Endothelial cell of umbilical vein (primary cell): ENCODE results near the gene RPGR. TPM values are rescaled to one million over a fixed set of nuclear protein-coding genes. Genes with fewer than 3 reads are reported as not detected.

Experiments used
- BruUV-seq: library from RNA; stranded (reverse); fragments of 400-500 nt; replicated peaks from 2 replicates; lab custom pipeline; 2021; lab: Mats Ljungman, UMichigan
- CTCF ChIA-PET: fragments of 300-600, 350-600 bp; sonication (Branson Sonifier 250); formaldehyde crosslinking; loops from one replicate; lab custom pipeline; 2021; ENCODE audit warnings: antibody characterized with exemption, inconsistent platforms; lab: Charles Lee
- POLR2A ChIA-PET: fragments of 300-600, 350-600 bp; sonication (Branson Sonifier 250); formaldehyde crosslinking; loops from one replicate; lab custom pipeline; 2021; ENCODE audit warnings: antibody characterized with exemption, inconsistent platforms; lab: Charles Lee
- DNase-seq: peaks from one replicate; pipeline ENCODE4 v3.0.0-alpha.2; 2011; ENCODE audit warnings: low read depth, low spot score
- FAIRE-seq: peaks from 2 replicates; lab custom pipeline; 2011; peaks lifted over from hg19 to GRCh38; lab: Jason Lieb, UNC
- H2AFZ ChIP-seq: 2 replicates; pipeline ENCODE4 v1.6.0; 2012; ENCODE audit warnings: low read depth, low read length, control low read depth, inconsistent platforms
- H3K27ac ChIP-seq: 2 replicates; pipeline ENCODE4 v1.5.1; 2011; ENCODE audit warnings: low read depth, mild to moderate bottlenecking, control low read depth, low read length, moderate library complexity; ENCODE audit not compliant: insufficient read depth
- H3K27me3 ChIP-seq, 2 experiments: 2 replicates each; pipeline versions ENCODE4 v1.6.0 to v1.6.1; 2011; ENCODE audit warnings: low read length in 2 of 2, mixed read lengths in 1 of 2; ENCODE audit not compliant: control insufficient read depth in 2 of 2, insufficient read depth in 2 of 2
- H3K36me3 ChIP-seq, 2 experiments: 2 replicates in 1 of 2; 3 replicates in 1 of 2; pipeline ENCODE4 v1.5.1; 2011; ENCODE audit warnings: low read length in 2 of 2, mild to moderate bottlenecking in 1 of 2, moderate library complexity in 1 of 2; ENCODE audit not compliant: control insufficient read depth in 2 of 2, insufficient read depth in 2 of 2; ENCODE audit errors: extremely low read depth in 1 of 2
- H3K4me1 ChIP-seq: 3 replicates; pipeline ENCODE4 v1.5.1; 2011; ENCODE audit warnings: mild to moderate bottlenecking, low read length; ENCODE audit not compliant: control insufficient read depth, insufficient read depth; ENCODE audit errors: extremely low read depth
- H3K4me2 ChIP-seq: 2 replicates; pipeline ENCODE4 v1.6.1; 2011; ENCODE audit warnings: low read length, control low read depth, mixed read lengths; ENCODE audit not compliant: insufficient read depth
- H3K4me3 ChIP-seq, 3 experiments: fragments of 200-600 bp in 1 of 3; sonication (generic), shearing (Covaris generic) in 1 of 3; replicated peaks in 1 of 3; 2 replicates each; pipeline ENCODE4 v1.5.1; 2011 to 2016; ENCODE audit warnings: control low read depth in 3 of 3, low read length in 3 of 3, mild to moderate bottlenecking in 2 of 3, inconsistent platforms in 1 of 3, low read depth in 1 of 3, moderate library complexity in 1 of 3; ENCODE audit not compliant: insufficient read depth in 1 of 3
- H3K79me2 ChIP-seq: 2 replicates; pipeline ENCODE4 v1.6.0; 2012; ENCODE audit warnings: low read length, inconsistent platforms; ENCODE audit not compliant: control insufficient read depth, insufficient read depth
- H3K9ac ChIP-seq: replicated peaks from 2 replicates; pipeline ENCODE3; 2011; ENCODE audit warnings: low read length, control low read depth; ENCODE audit not compliant: insufficient read depth; ENCODE audit errors: extremely low read depth
- H3K9me1 ChIP-seq: replicated peaks from 3 replicates; pipeline ENCODE4 v1.6.0; 2011; ENCODE audit warnings: mild to moderate bottlenecking, low read length; ENCODE audit not compliant: control insufficient read depth, insufficient read depth; ENCODE audit errors: extremely low read depth
- H3K9me3 ChIP-seq: replicated peaks from 2 replicates; pipeline ENCODE4 v1.5.1; 2012; ENCODE audit warnings: low read length, inconsistent platforms; ENCODE audit not compliant: control insufficient read depth, insufficient read depth
- H4K20me1 ChIP-seq: replicated peaks from 2 replicates; pipeline ENCODE3; 2011; ENCODE audit warnings: mild to moderate bottlenecking, low read length; ENCODE audit not compliant: control insufficient read depth, insufficient read depth; ENCODE audit errors: extremely low read depth
- EZH2 ChIP-seq: IDR thresholded peaks from 2 replicates; pipeline ENCODE4 v1.6.1; 2012; ENCODE audit warnings: borderline replicate concordance, low read depth, mild to moderate bottlenecking, moderate library complexity, low read length, inconsistent platforms; ENCODE audit not compliant: severe bottlenecking
- FOS ChIP-seq: IDR thresholded peaks from 2 replicates; pipeline ENCODE4 v1.6.1; 2011; ENCODE audit warnings: mild to moderate bottlenecking, low read length, moderate library complexity, borderline replicate concordance; ENCODE audit not compliant: insufficient read depth
- GATA2 ChIP-seq: IDR thresholded peaks from 2 replicates; pipeline ENCODE4 v1.7.0; 2011; ENCODE audit warnings: low read depth, mild to moderate bottlenecking, moderate library complexity, mixed read lengths, low read length; ENCODE audit not compliant: insufficient read length, insufficient read depth
- JUN ChIP-seq: IDR thresholded peaks from 2 replicates; pipeline ENCODE4 v1.6.1; 2011; ENCODE audit warnings: borderline replicate concordance, low read depth; ENCODE audit not compliant: insufficient read length, insufficient read depth
- MAX ChIP-seq: IDR thresholded peaks from 2 replicates; pipeline ENCODE4 v1.6.1; 2011; ENCODE audit not compliant: insufficient read depth, insufficient read length
- MYC ChIP-seq: IDR thresholded peaks from one replicate; pipeline ENCODE4 v1.6.1; 2011; ENCODE audit warnings: mild to moderate bottlenecking, low read depth, low read length
- POLR2A ChIP-seq: IDR thresholded peaks from 2 replicates; pipeline ENCODE4 v1.6.1; 2012; ENCODE audit warnings: low read depth, mild to moderate bottlenecking, control low read depth, low read length
- POLR2AphosphoS5 ChIP-seq: IDR thresholded peaks from 2 replicates; pipeline ENCODE4 v1.6.1; 2012; ENCODE audit warnings: low read depth, mild to moderate bottlenecking, control low read depth, low read length, moderate library complexity; ENCODE audit not compliant: insufficient read depth
- dilution Hi-C: fragments of 300-500 bp; cut with MboI; formaldehyde crosslinking; loops from one replicate; pipeline ENCODE4 v1.15.0; 2019; ENCODE audit warnings: low sequenced_read_pairs; ENCODE audit not compliant: extremely low pct_ligation_motif_present
- intact Hi-C: fragments of 100-400 bp; cut with micrococcal nuclease; formaldehyde crosslinking; loops from one replicate; pipeline ENCODE4 v1.10.0; 2022
- polyA plus RNA-seq, 4 experiments: library from polyadenylated mRNA; depleted of rRNA in 3 of 4; stranded (reverse) in 3 of 4; unstranded in 1 of 4; fragments of >200 nt; gene quantifications; 2 replicates each; pipeline versions ENCODE4 v1.2.1 to v1.2.3, GENCODE V29; 2011 to 2012; ENCODE audit warnings: missing spikeins in 1 of 4
- total RNA-seq: library from RNA; stranded (reverse); gene quantifications from 2 replicates; pipeline ENCODE4 v1.2.3, GENCODE V29; 2021
- TF ChIP-seq, protein P1 (sequence below), 2 donors: IDR thresholded peaks; 1 replicate in 1 of 2; 2 replicates in 1 of 2; pipeline ENCODE4 v1.5.1; 2011; ENCODE audit warnings: low read length in 2 of 2, mild to moderate bottlenecking in 2 of 2, moderate library complexity in 2 of 2, control low read depth in 1 of 2, inconsistent platforms in 1 of 2, low read depth in 1 of 2; ENCODE audit not compliant: insufficient read depth in 1 of 2; ENCODE audit errors: extremely low read depth in 1 of 2

RPGR gene
- total and polyA plus RNA-seq, 2 donors (not counting 3 experiments of a cell fraction or from before 2014, with no cell fraction given) = 2.7 to 24.0 TPM

DNA sequence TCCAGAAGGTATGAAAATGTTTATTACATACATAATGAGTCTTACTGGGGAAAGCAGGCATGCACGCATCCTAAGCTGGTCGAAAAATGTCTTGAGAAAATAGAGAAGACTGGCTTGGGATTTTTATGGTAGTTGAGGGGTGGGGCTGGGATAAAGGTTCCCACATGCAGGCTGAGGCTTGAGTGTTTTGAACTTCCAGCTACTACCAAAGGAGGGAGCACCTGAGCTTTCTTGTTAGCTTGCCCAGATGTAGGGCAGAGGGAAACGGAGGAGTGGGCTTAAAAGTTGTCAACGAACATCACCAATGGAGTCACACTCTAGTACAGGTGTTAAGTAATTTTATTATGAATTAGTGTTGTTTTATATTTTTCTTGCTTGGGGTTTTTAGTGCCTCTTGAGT lies 67.1 kb downstream of the RPGR start:
- TF ChIP-seq MAX (no peak), JUN (no peak)
- TF ChIP-seq, protein P1, sequence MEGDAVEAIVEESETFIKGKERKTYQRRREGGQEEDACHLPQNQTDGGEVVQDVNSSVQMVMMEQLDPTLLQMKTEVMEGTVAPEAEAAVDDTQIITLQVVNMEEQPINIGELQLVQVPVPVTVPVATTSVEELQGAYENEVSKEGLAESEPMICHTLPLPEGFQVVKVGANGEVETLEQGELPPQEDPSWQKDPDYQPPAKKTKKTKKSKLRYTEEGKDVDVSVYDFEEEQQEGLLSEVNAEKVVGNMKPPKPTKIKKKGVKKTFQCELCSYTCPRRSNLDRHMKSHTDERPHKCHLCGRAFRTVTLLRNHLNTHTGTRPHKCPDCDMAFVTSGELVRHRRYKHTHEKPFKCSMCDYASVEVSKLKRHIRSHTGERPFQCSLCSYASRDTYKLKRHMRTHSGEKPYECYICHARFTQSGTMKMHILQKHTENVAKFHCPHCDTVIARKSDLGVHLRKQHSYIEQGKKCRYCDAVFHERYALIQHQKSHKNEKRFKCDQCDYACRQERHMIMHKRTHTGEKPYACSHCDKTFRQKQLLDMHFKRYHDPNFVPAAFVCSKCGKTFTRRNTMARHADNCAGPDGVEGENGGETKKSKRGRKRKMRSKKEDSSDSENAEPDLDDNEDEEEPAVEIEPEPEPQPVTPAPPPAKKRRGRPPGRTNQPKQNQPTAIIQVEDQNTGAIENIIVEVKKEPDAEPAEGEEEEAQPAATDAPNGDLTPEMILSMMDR (IDR thresholded peaks at IDR 0.05; ENCODE audit: extremely low read depth in 1 of 2, insufficient read depth in 1 of 2, low read depth in 1 of 2, low read length in 2 of 2) = peak; percentile 15 to 31
- dilution Hi-C loops = no loop called here
- intact Hi-C loops = loop anchor here (1.0 to 5.0 kb wide), 3 partner anchors 38 to 392 kb away; partner anchors contain the start of genes RPGR and SRPX
- ChIA-PET POLR2A (no interaction called here), CTCF (interaction anchor here (0.9 to 2.4 kb wide), 10 partner anchors 9 to 68 kb away, joined by 3 to 13 read pairs (median 4); partner anchors contain the start of gene RPGR)
- Histone ChIP-seq H3K27ac (no peak overlapping the region), H3K79me2 (no peaks in the 10 kb centered on the region), H3K9ac (no peak overlapping the region), H3K9me3 (no peaks in the 10 kb centered on the region), H3K4me1 (no peaks in the 10 kb centered on the region), H3K9me1 (no peaks in the 10 kb centered on the region), H3K4me2 (no peak overlapping the region), H3K36me3 (no peaks in the 10 kb centered on the region), H4K20me1 (no peaks in the 10 kb centered on the region), H3K4me3 (no peak overlapping the region), H2AFZ (no peak overlapping the region), H3K27me3 (no peaks in the 10 kb centered on the region)
- DNase-seq = peak; percentile 35
- BruUV-seq = no TSS peak
- peak; percentile 89 for FAIRE-seq

- TF ChIP-seq MAX (no peak), JUN (no peak), POLR2AphosphoS5 (no peak), MYC (no peak), FOS (no peak), EZH2 (no peak), GATA2 (no peak), POLR2A (no peak)
- TF ChIP-seq, protein P1 (IDR thresholded peaks at IDR 0.05; ENCODE audit: extremely low read depth in 1 of 2, insufficient read depth in 1 of 2, low read depth in 1 of 2, low read length in 2 of 2) = no peak
- no peaks in the 10 kb centered on the region for H4K20me1 ChIP-seq
- no peaks in the 10 kb centered on the region for H3K4me1 ChIP-seq
- no peak overlapping the region for H2AFZ ChIP-seq
- BruUV-seq = no TSS peak
- no peaks in the 10 kb centered on the region for H3K9me3 ChIP-seq
- H3K27me3 ChIP-seq = no peaks in the 10 kb centered on the region
- no peaks in the 10 kb centered on the region for H3K36me3 ChIP-seq
- POLR2A ChIA-PET = no interaction called here
- DNase-seq (no peak), FAIRE-seq (no peak)
- no peak overlapping the region for H3K27ac ChIP-seq
- intact Hi-C loops = no loop called here
- CTCF ChIA-PET = no interaction called here
- dilution Hi-C loops = no loop called here
- H3K79me2 ChIP-seq = no peaks in the 10 kb centered on the region
- no peak overlapping the region for H3K4me3 ChIP-seq
- no peak overlapping the region for H3K4me2 ChIP-seq
- no peaks in the 10 kb centered on the region for H3K9me1 ChIP-seq
- H3K9ac ChIP-seq = no peak overlapping the region
Observed at GRCh38 chrX:38256019-38256418, 71.3 kb downstream of the RPGR start.
